Measurements from ENCODE around the gene TMEM255B.
A peak's percentile ranks its signal among the peaks of the same experiment; 100 is the strongest.

Gene TMEM255B

GRCh38 chr13:113726961-113727411 lies 32.0 kb upstream of the TMEM255B start:
- peak overlapping the region in 2 of 3 experiments; percentile 25 to 41 for H3K4me3 Mint-ChIP-seq
- H3K4me1 Mint-ChIP-seq = peaks cover 10% of the 10 kb centered on the region
- no peaks in the 10 kb centered on the region for H3K9me3 Mint-ChIP-seq
- H3K36me3 Mint-ChIP-seq (ENCODE audit: low read depth) = no peaks in the 10 kb centered on the region
- TF ChIP-seq CTCF (IDR thresholded peaks at IDR 0.05; ENCODE audit: unreplicated experiment in 3 of 3) = no peak
- H3K27ac Mint-ChIP-seq = no peak overlapping the region
- H3K27me3 Mint-ChIP-seq (ENCODE audit: low read depth) = peaks cover 17% of the 10 kb centered on the region

- Mint-ChIP-seq H3K27ac (no peak overlapping the region), H3K4me3 (peak overlapping the region in 1 of 3 experiments; percentile 56), H3K9me3 (no peaks in the 10 kb centered on the region), H3K27me3 (ENCODE audit: low read depth) (peaks cover 20% of the 10 kb centered on the region), H3K4me1 (peaks cover 10% of the 10 kb centered on the region), H3K36me3 (ENCODE audit: low read depth) (no peaks in the 10 kb centered on the region)
- no peak for TF ChIP-seq CTCF (IDR thresholded peaks at IDR 0.05; ENCODE audit: unreplicated experiment in 3 of 3)
These were observed 30.4 kb upstream of the TMEM255B start for GRCh38 chr13:113728571-113729054.

GRCh38 chr13:113729187-113730019 lies 29.6 kb upstream of the TMEM255B start:
- Mint-ChIP-seq H3K4me1 (peaks cover 10% of the 10 kb centered on the region), H3K27me3 (ENCODE audit: low read depth) (peaks cover 20% of the 10 kb centered on the region), H3K36me3 (ENCODE audit: low read depth) (no peaks in the 10 kb centered on the region), H3K27ac (no peak overlapping the region), H3K9me3 (no peaks in the 10 kb centered on the region), H3K4me3 (peak overlapping the region in 1 of 3 experiments; percentile 56)
- TF ChIP-seq CTCF (IDR thresholded peaks at IDR 0.05; ENCODE audit: unreplicated experiment in 3 of 3) = no peak

GRCh38 chr13:113730258-113730691 lies 28.8 kb upstream of the TMEM255B start:
- Mint-ChIP-seq H3K36me3 (ENCODE audit: low read depth) (no peaks in the 10 kb centered on the region), H3K27ac (no peak overlapping the region), H3K4me3 (no peak overlapping the region), H3K4me1 (peaks cover 10% of the 10 kb centered on the region), H3K27me3 (ENCODE audit: low read depth) (peaks cover 20% of the 10 kb centered on the region), H3K9me3 (no peaks in the 10 kb centered on the region)
- TF ChIP-seq CTCF (IDR thresholded peaks at IDR 0.05; ENCODE audit: unreplicated experiment in 3 of 3) = no peak

- Mint-ChIP-seq H3K9me3 (no peaks in the 10 kb centered on the region), H3K27me3 (ENCODE audit: low read depth) (peaks cover 20% of the 10 kb centered on the region), H3K4me1 (peaks cover 10% of the 10 kb centered on the region), H3K4me3 (no peak overlapping the region), H3K36me3 (ENCODE audit: low read depth) (no peaks in the 10 kb centered on the region), H3K27ac (no peak overlapping the region)
- no peak for TF ChIP-seq CTCF (IDR thresholded peaks at IDR 0.05; ENCODE audit: unreplicated experiment in 3 of 3)
These were observed 28.2 kb upstream of the TMEM255B start for GRCh38 chr13:113730831-113731191.

Measured in nephron (organoid).